Endothelial cell of umbilical vein (primary cell): Measurements from ENCODE around the gene SYCP2. TPM values are rescaled to one million over a fixed set of nuclear protein-coding genes. Genes with fewer than 3 reads are reported as not detected.

Experiments
- BruUV-seq: library from RNA; stranded (reverse); fragments of 400-500 nt; replicated peaks from 2 replicates; lab custom pipeline; 2021; lab: Mats Ljungman, UMichigan
- CTCF ChIA-PET: fragments of 300-600, 350-600 bp; sonication (Branson Sonifier 250); formaldehyde crosslinking; loops from one replicate; lab custom pipeline; 2021; ENCODE audit warnings: antibody characterized with exemption, inconsistent platforms; lab: Charles Lee
- POLR2A ChIA-PET: fragments of 300-600, 350-600 bp; sonication (Branson Sonifier 250); formaldehyde crosslinking; loops from one replicate; lab custom pipeline; 2021; ENCODE audit warnings: antibody characterized with exemption, inconsistent platforms; lab: Charles Lee
- DNase-seq: peaks from one replicate; pipeline ENCODE4 v3.0.0-alpha.2; 2011; ENCODE audit warnings: low read depth, low spot score
- FAIRE-seq: peaks from 2 replicates; lab custom pipeline; 2011; peaks lifted over from hg19 to GRCh38; lab: Jason Lieb, UNC
- H2AFZ ChIP-seq: 2 replicates; pipeline ENCODE4 v1.6.0; 2012; ENCODE audit warnings: low read depth, low read length, control low read depth, inconsistent platforms
- H3K27ac ChIP-seq: 2 replicates; pipeline ENCODE4 v1.5.1; 2011; ENCODE audit warnings: low read depth, mild to moderate bottlenecking, control low read depth, low read length, moderate library complexity; ENCODE audit not compliant: insufficient read depth
- H3K27me3 ChIP-seq, 2 experiments: 2 replicates each; pipeline versions ENCODE4 v1.6.0 to v1.6.1; 2011; ENCODE audit warnings: low read length in 2 of 2, mixed read lengths in 1 of 2; ENCODE audit not compliant: control insufficient read depth in 2 of 2, insufficient read depth in 2 of 2
- H3K36me3 ChIP-seq, 2 experiments: 2 replicates in 1 of 2; 3 replicates in 1 of 2; pipeline ENCODE4 v1.5.1; 2011; ENCODE audit warnings: low read length in 2 of 2, mild to moderate bottlenecking in 1 of 2, moderate library complexity in 1 of 2; ENCODE audit not compliant: control insufficient read depth in 2 of 2, insufficient read depth in 2 of 2; ENCODE audit errors: extremely low read depth in 1 of 2
- H3K4me1 ChIP-seq: 3 replicates; pipeline ENCODE4 v1.5.1; 2011; ENCODE audit warnings: mild to moderate bottlenecking, low read length; ENCODE audit not compliant: control insufficient read depth, insufficient read depth; ENCODE audit errors: extremely low read depth
- H3K4me2 ChIP-seq: 2 replicates; pipeline ENCODE4 v1.6.1; 2011; ENCODE audit warnings: low read length, control low read depth, mixed read lengths; ENCODE audit not compliant: insufficient read depth
- H3K4me3 ChIP-seq, 3 experiments: fragments of 200-600 bp in 1 of 3; sonication (generic), shearing (Covaris generic) in 1 of 3; replicated peaks in 1 of 3; 2 replicates each; pipeline ENCODE4 v1.5.1; 2011 to 2016; ENCODE audit warnings: control low read depth in 3 of 3, low read length in 3 of 3, mild to moderate bottlenecking in 2 of 3, inconsistent platforms in 1 of 3, low read depth in 1 of 3, moderate library complexity in 1 of 3; ENCODE audit not compliant: insufficient read depth in 1 of 3
- H3K79me2 ChIP-seq: 2 replicates; pipeline ENCODE4 v1.6.0; 2012; ENCODE audit warnings: low read length, inconsistent platforms; ENCODE audit not compliant: control insufficient read depth, insufficient read depth
- H3K9ac ChIP-seq: replicated peaks from 2 replicates; pipeline ENCODE3; 2011; ENCODE audit warnings: low read length, control low read depth; ENCODE audit not compliant: insufficient read depth; ENCODE audit errors: extremely low read depth
- H3K9me1 ChIP-seq: replicated peaks from 3 replicates; pipeline ENCODE4 v1.6.0; 2011; ENCODE audit warnings: mild to moderate bottlenecking, low read length; ENCODE audit not compliant: control insufficient read depth, insufficient read depth; ENCODE audit errors: extremely low read depth
- H3K9me3 ChIP-seq: replicated peaks from 2 replicates; pipeline ENCODE4 v1.5.1; 2012; ENCODE audit warnings: low read length, inconsistent platforms; ENCODE audit not compliant: control insufficient read depth, insufficient read depth
- H4K20me1 ChIP-seq: replicated peaks from 2 replicates; pipeline ENCODE3; 2011; ENCODE audit warnings: mild to moderate bottlenecking, low read length; ENCODE audit not compliant: control insufficient read depth, insufficient read depth; ENCODE audit errors: extremely low read depth
- CTCF ChIP-seq, 2 donors: IDR thresholded peaks; 1 replicate in 1 of 2; 2 replicates in 1 of 2; pipeline ENCODE4 v1.5.1; 2011; ENCODE audit warnings: low read length in 2 of 2, mild to moderate bottlenecking in 2 of 2, moderate library complexity in 2 of 2, control low read depth in 1 of 2, inconsistent platforms in 1 of 2, low read depth in 1 of 2; ENCODE audit not compliant: insufficient read depth in 1 of 2; ENCODE audit errors: extremely low read depth in 1 of 2
- EZH2 ChIP-seq: IDR thresholded peaks from 2 replicates; pipeline ENCODE4 v1.6.1; 2012; ENCODE audit warnings: borderline replicate concordance, low read depth, mild to moderate bottlenecking, moderate library complexity, low read length, inconsistent platforms; ENCODE audit not compliant: severe bottlenecking
- FOS ChIP-seq: IDR thresholded peaks from 2 replicates; pipeline ENCODE4 v1.6.1; 2011; ENCODE audit warnings: mild to moderate bottlenecking, low read length, moderate library complexity, borderline replicate concordance; ENCODE audit not compliant: insufficient read depth
- GATA2 ChIP-seq: IDR thresholded peaks from 2 replicates; pipeline ENCODE4 v1.7.0; 2011; ENCODE audit warnings: low read depth, mild to moderate bottlenecking, moderate library complexity, mixed read lengths, low read length; ENCODE audit not compliant: insufficient read length, insufficient read depth
- JUN ChIP-seq: IDR thresholded peaks from 2 replicates; pipeline ENCODE4 v1.6.1; 2011; ENCODE audit warnings: borderline replicate concordance, low read depth; ENCODE audit not compliant: insufficient read length, insufficient read depth
- MAX ChIP-seq: IDR thresholded peaks from 2 replicates; pipeline ENCODE4 v1.6.1; 2011; ENCODE audit not compliant: insufficient read depth, insufficient read length
- MYC ChIP-seq: IDR thresholded peaks from one replicate; pipeline ENCODE4 v1.6.1; 2011; ENCODE audit warnings: mild to moderate bottlenecking, low read depth, low read length
- POLR2A ChIP-seq: IDR thresholded peaks from 2 replicates; pipeline ENCODE4 v1.6.1; 2012; ENCODE audit warnings: low read depth, mild to moderate bottlenecking, control low read depth, low read length
- POLR2AphosphoS5 ChIP-seq: IDR thresholded peaks from 2 replicates; pipeline ENCODE4 v1.6.1; 2012; ENCODE audit warnings: low read depth, mild to moderate bottlenecking, control low read depth, low read length, moderate library complexity; ENCODE audit not compliant: insufficient read depth
- dilution Hi-C: fragments of 300-500 bp; cut with MboI; formaldehyde crosslinking; loops from one replicate; pipeline ENCODE4 v1.15.0; 2019; ENCODE audit warnings: low sequenced_read_pairs; ENCODE audit not compliant: extremely low pct_ligation_motif_present
- intact Hi-C: fragments of 100-400 bp; cut with micrococcal nuclease; formaldehyde crosslinking; loops from one replicate; pipeline ENCODE4 v1.10.0; 2022
- polyA plus RNA-seq, 4 experiments: library from polyadenylated mRNA; depleted of rRNA in 3 of 4; stranded (reverse) in 3 of 4; unstranded in 1 of 4; fragments of >200 nt; gene quantifications; 2 replicates each; pipeline versions ENCODE4 v1.2.1 to v1.2.3, GENCODE V29; 2011 to 2012; ENCODE audit warnings: missing spikeins in 1 of 4
- total RNA-seq: library from RNA; stranded (reverse); gene quantifications from 2 replicates; pipeline ENCODE4 v1.2.3, GENCODE V29; 2021

The SYCP2 gene
- total and polyA plus RNA-seq, 2 donors (not counting 3 experiments of a cell fraction or from before 2014, with no cell fraction given), result 0.07 to 0.35 TPM

GRCh38 chr20:59947376-59947775 is 13.9 kb upstream of the SYCP2 start:
- TF ChIP-seq JUN (no peak), EZH2 (no peak), GATA2 (no peak), MYC (no peak), POLR2A (no peak), POLR2AphosphoS5 (no peak), CTCF (IDR thresholded peaks at IDR 0.05; ENCODE audit: extremely low read depth in 1 of 2, insufficient read depth in 1 of 2, low read depth in 1 of 2, low read length in 2 of 2) (no peak), MAX (no peak), FOS (no peak)
- FAIRE-seq (no peak), DNase-seq (no peak)
- Histone ChIP-seq H2AFZ (no peak overlapping the region), H3K9me3 (no peaks in the 10 kb centered on the region), H4K20me1 (no peaks in the 10 kb centered on the region), H3K4me1 (no peaks in the 10 kb centered on the region), H3K36me3 (peaks cover 5 to 8% of the 10 kb centered on the region in 2 experiments), H3K79me2 (no peaks in the 10 kb centered on the region), H3K4me2 (no peak overlapping the region), H3K9ac (no peak overlapping the region), H3K27me3 (no peaks in the 10 kb centered on the region), H3K27ac (no peak overlapping the region), H3K4me3 (no peak overlapping the region), H3K9me1 (no peaks in the 10 kb centered on the region)
- CTCF ChIA-PET, result interaction anchor here (2.0 to 4.6 kb wide), 3 partner anchors 8 to 1949 kb away, joined by 9 to 28 read pairs (median 18); partner anchors contain the start of gene SYCP2
- intact Hi-C loops (loop anchor here (10.0 kb wide), 1 partner anchor 933 kb away; the partner anchor contains the start of gene TUBB1), dilution Hi-C loops (no loop called here)
- no TSS peak for BruUV-seq
- POLR2A ChIA-PET, result no interaction called here
